ENCODE results near the gene TK2. TPM values are rescaled to one million over a fixed set of nuclear protein-coding genes. Genes with fewer than 3 reads are reported as not detected.

TK2 gene
- total and polyA plus RNA-seq, 9 of the 15 experiments (the other 6 are each of a cell fraction or from before 2014, with no cell fraction given), result 1.1 to 10.2 (median 5.3) TPM

DNA sequence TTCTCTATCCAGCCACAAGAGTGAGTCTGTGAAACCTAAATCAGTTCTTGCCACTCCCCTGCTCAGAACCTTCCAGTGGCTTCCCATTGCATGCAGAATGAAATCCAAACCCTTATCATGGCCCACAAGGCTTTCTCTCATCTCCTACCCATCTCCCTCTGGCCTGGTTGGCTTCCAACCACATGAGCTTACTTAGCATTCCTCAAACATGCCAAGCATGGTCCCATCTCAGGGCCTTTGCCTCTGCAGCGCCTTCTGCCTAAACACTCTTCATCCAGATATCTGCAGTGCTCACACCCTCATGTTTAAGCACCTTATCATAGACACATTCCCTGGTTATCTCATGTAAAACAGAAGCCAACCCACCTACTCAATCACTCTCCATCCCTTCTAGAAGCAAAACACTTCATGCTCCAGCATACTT, 15.5 kb downstream of the TK2 start (continued):
- TF ChIP-seq, protein P1, sequence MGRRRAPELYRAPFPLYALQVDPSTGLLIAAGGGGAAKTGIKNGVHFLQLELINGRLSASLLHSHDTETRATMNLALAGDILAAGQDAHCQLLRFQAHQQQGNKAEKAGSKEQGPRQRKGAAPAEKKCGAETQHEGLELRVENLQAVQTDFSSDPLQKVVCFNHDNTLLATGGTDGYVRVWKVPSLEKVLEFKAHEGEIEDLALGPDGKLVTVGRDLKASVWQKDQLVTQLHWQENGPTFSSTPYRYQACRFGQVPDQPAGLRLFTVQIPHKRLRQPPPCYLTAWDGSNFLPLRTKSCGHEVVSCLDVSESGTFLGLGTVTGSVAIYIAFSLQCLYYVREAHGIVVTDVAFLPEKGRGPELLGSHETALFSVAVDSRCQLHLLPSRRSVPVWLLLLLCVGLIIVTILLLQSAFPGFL (CRISPR knock-in tag; IDR thresholded peaks at IDR 0.05), result no peak
- TF ChIP-seq RCOR1 (IDR thresholded peaks at IDR 0.05; ENCODE audit: borderline replicate concordance in 1 of 2, low read depth in 2 of 2, low read length in 2 of 2) (peak in 1 of 2 experiments; percentile 91; a peak in 3 of 4 replicates), TEAD1 (CRISPR knock-in tag; IDR thresholded peaks at IDR 0.05) (peak; percentile 40 to 72; a peak in 2 of 4 replicates), DPF2 (IDR thresholded peaks at IDR 0.05) (peak; percentile 71), SMARCB1 (IDR thresholded peaks at IDR 0.05; ENCODE audit: insufficient read length, low read depth) (no peak), XRCC5 (IDR thresholded peaks at IDR 0.05; ENCODE audit: low read depth, low read length) (no peak), FIP1L1 (IDR thresholded peaks at IDR 0.05; ENCODE audit: low read depth, low read length, poor library complexity, severe bottlenecking) (no peak), GABPA (tag; conservative IDR thresholded peaks at IDR 0.05; ENCODE audit: low read depth) (no peak), PHTF2 (CRISPR knock-in tag; IDR thresholded peaks at IDR 0.05) (no peak), KLF1 (tag; IDR thresholded peaks at IDR 0.05) (no peak), SMARCA4 (IDR thresholded peaks at IDR 0.05) (no peak), HDAC2 (IDR thresholded peaks at IDR 0.05) (peak; percentile 78), CBFA2T3 (IDR thresholded peaks at IDR 0.05) (peak; percentile 97), GATA2 (CRISPR knock-in tag; IDR thresholded peaks at IDR 0.05) (peak; percentile 43), ZNF134 (CRISPR knock-in tag; conservative IDR thresholded peaks at IDR 0.05) (no peak), TRIM24 (IDR thresholded peaks at IDR 0.05) (peak in 1 of 2 experiments; percentile 22; a peak in 2 of 4 replicates), NR1H2 (CRISPR knock-in tag; IDR thresholded peaks at IDR 0.05) (no peak), TEAD4 (IDR thresholded peaks at IDR 0.05; ENCODE audit: low read length) (peak; percentile 92), TEAD4 (CRISPR knock-in tag; IDR thresholded peaks at IDR 0.05; ENCODE audit: borderline replicate concordance) (no peak), EGR1 (conservative IDR thresholded peaks at IDR 0.05) (peak; percentile 80), BRF1 (IDR thresholded peaks at IDR 0.05; ENCODE audit: borderline replicate concordance, extremely low read depth, insufficient read length) (no peak), ARID1B (IDR thresholded peaks at IDR 0.05) (peak; percentile 91), HEY1 (CRISPR knock-in tag; IDR thresholded peaks at IDR 0.05; ENCODE audit: borderline replicate concordance) (no peak), NFXL1 (CRISPR knock-in tag; IDR thresholded peaks at IDR 0.05) (no peak), TCF3 (CRISPR knock-in tag; IDR thresholded peaks at IDR 0.05) (peak; percentile 90)
- TF ChIP-seq, protein P2, sequence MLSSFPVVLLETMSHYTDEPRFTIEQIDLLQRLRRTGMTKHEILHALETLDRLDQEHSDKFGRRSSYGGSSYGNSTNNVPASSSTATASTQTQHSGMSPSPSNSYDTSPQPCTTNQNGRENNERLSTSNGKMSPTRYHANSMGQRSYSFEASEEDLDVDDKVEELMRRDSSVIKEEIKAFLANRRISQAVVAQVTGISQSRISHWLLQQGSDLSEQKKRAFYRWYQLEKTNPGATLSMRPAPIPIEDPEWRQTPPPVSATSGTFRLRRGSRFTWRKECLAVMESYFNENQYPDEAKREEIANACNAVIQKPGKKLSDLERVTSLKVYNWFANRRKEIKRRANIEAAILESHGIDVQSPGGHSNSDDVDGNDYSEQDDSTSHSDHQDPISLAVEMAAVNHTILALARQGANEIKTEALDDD (IDR thresholded peaks at IDR 0.05), result peak; percentile 11; the same call in 1 of the 2 replicates
- TF ChIP-seq, protein P3, sequence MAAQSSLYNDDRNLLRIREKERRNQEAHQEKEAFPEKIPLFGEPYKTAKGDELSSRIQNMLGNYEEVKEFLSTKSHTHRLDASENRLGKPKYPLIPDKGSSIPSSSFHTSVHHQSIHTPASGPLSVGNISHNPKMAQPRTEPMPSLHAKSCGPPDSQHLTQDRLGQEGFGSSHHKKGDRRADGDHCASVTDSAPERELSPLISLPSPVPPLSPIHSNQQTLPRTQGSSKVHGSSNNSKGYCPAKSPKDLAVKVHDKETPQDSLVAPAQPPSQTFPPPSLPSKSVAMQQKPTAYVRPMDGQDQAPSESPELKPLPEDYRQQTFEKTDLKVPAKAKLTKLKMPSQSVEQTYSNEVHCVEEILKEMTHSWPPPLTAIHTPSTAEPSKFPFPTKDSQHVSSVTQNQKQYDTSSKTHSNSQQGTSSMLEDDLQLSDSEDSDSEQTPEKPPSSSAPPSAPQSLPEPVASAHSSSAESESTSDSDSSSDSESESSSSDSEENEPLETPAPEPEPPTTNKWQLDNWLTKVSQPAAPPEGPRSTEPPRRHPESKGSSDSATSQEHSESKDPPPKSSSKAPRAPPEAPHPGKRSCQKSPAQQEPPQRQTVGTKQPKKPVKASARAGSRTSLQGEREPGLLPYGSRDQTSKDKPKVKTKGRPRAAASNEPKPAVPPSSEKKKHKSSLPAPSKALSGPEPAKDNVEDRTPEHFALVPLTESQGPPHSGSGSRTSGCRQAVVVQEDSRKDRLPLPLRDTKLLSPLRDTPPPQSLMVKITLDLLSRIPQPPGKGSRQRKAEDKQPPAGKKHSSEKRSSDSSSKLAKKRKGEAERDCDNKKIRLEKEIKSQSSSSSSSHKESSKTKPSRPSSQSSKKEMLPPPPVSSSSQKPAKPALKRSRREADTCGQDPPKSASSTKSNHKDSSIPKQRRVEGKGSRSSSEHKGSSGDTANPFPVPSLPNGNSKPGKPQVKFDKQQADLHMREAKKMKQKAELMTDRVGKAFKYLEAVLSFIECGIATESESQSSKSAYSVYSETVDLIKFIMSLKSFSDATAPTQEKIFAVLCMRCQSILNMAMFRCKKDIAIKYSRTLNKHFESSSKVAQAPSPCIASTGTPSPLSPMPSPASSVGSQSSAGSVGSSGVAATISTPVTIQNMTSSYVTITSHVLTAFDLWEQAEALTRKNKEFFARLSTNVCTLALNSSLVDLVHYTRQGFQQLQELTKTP (IDR thresholded peaks at IDR 0.05; ENCODE audit: low read depth in 1 of 2, partially characterized antibody in 2 of 2), result no peak
